Frontal cortex (tissue), 4 donors: ENCODE measurements around the gene TMEM131. TPM values are rescaled to one million over a fixed set of nuclear protein-coding genes. Genes with fewer than 3 reads are reported as not detected.
"Not testable (repeated sequence)": the region's sequence is repeated elsewhere in the genome, so short reads cannot be mapped to it uniquely, and the experiment has no call there.

ENCODE experiments used
- DNase-seq, 2 donors: peaks; one replicate each; pipeline ENCODE4 v3.0.0; 2012; ENCODE audit warnings: low spot score in 2 of 2
- FAIRE-seq: peaks from 2 replicates; lab custom pipeline; 2012; peaks lifted over from hg19 to GRCh38; lab: Jason Lieb, UNC
- total RNA-seq: library from RNA; depleted of rRNA; stranded (reverse); fragments of >200 nt; gene quantifications from one replicate; pipeline ENCODE4 v1.2.3, GENCODE V29; 2014
- donor health status: control.
- donor health status: control.
- donor health status: control.

The TMEM131 gene, protein sequence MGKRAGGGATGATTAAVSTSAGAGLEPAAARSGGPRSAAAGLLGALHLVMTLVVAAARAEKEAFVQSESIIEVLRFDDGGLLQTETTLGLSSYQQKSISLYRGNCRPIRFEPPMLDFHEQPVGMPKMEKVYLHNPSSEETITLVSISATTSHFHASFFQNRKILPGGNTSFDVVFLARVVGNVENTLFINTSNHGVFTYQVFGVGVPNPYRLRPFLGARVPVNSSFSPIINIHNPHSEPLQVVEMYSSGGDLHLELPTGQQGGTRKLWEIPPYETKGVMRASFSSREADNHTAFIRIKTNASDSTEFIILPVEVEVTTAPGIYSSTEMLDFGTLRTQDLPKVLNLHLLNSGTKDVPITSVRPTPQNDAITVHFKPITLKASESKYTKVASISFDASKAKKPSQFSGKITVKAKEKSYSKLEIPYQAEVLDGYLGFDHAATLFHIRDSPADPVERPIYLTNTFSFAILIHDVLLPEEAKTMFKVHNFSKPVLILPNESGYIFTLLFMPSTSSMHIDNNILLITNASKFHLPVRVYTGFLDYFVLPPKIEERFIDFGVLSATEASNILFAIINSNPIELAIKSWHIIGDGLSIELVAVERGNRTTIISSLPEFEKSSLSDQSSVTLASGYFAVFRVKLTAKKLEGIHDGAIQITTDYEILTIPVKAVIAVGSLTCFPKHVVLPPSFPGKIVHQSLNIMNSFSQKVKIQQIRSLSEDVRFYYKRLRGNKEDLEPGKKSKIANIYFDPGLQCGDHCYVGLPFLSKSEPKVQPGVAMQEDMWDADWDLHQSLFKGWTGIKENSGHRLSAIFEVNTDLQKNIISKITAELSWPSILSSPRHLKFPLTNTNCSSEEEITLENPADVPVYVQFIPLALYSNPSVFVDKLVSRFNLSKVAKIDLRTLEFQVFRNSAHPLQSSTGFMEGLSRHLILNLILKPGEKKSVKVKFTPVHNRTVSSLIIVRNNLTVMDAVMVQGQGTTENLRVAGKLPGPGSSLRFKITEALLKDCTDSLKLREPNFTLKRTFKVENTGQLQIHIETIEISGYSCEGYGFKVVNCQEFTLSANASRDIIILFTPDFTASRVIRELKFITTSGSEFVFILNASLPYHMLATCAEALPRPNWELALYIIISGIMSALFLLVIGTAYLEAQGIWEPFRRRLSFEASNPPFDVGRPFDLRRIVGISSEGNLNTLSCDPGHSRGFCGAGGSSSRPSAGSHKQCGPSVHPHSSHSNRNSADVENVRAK (N-terminal part only)
- total RNA-seq, result 30.2 TPM

DNA sequence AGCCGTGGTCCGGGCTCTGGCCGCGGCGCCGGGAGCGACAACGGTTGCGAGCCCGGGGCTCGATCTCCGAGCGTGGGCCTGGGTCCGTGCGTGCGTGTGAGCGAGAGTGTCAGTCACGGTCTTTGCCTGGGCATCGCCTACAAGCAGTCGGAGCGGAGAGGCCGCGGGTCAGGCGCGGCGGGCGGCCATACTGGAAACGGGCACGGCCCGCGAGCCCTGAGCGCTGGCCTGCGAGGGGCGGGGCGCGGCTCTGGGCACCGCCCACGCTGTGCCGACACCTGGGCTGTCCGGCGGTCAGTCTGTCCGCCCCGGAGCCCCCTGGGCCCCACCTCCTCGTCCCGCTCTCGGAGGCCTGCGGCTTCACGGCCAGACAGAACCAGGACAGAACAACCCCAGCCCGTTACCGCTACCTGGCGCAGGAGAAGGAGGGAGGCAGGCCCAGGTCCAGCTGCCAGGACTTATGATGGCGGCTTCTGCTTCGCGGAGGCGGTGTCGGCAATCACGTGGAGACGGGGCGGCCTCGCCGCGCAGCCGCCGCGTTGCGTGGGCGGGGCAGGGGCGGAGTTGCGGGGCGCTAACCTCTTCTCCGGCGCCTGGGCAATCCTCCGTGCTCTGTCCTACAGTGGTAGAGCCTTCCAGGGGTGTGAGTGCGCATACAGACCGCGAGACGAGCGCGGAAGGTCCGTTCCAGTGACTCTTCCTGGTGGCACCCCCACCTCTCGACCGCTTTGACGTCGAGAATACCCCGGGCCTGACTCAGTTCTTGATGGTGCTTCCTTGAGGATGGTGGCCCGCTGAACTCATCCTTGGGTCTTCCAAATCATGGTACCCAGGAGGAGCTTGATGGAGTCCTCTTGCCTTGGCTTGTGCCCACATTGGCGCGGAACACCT, at the start of gene TMEM131:
TSS of gene TMEM131 (minus strand) at position 215 of the 891 bp plus-strand sequence. CDS start 286 bp downstream, outside the sequence.
- peak; percentile 93 to 95 for DNase-seq
- no peak for FAIRE-seq

DNA sequence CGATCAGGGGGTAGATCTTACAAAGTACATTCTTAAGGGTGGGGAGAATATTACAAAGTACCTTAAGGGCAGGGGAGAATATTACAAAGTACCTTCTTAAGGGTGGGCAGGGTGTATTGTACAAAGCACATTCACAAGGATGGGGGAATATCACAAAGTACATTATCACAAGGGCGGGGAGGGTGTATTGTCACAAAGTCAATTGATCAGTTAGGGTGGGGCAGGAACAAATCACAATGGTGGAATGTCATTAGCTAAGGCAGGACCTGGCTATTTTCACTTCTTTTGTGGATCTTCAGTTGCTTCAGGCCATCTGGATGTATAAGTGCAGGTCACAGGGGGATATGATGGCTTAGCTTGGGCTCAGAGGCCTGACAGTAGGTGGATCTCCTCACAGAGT, 49.0 kb upstream of the TMEM131 start:
- not testable (repeated sequence) for DNase-seq, FAIRE-seq

GRCh38 chr2:98043101-98043500, 47.4 kb upstream of the TMEM131 start:
- DNase-seq (no peak), FAIRE-seq (no peak)

GRCh38 chr2:98040331-98040939, 44.7 kb upstream of the TMEM131 start:
- no peak for DNase-seq
- FAIRE-seq, result no peak

- no peak for DNase-seq
- FAIRE-seq, result no peak
Measured at GRCh38 chr2:98039085-98039756, 43.5 kb upstream of the TMEM131 start.

DNA sequence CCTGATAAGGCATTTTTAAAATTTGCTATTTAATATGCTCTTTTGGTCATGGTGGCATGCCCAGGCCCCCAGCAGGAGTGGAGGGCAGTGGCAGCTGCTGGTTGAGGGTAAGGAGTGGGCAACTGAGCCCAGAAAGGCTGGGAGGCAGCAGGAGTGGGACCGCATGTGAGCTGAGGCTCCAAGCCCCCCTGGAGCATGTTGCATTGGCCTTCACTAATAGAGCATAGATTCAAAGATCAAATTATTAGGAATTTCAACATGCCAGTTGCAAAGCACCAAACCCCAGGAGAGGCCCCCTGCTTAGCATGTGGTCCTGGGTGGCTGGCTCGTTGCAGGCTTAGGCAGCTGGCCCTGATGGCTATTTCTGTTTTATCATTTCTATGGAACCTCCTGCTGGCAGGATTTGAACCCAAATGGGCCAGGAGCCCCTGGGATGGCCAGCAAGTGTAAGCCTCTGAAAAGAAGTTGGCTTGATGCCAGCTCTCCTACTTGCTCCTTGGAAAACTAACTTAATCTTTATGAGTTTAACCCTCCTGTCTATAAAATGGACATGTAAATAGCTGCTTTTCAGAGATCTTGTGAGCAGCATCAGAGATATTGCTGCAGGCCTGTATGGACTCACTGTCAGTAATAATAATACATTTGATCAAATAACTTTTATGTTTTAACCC, 42.1 kb upstream of the TMEM131 start:
- DNase-seq, result no peak
- FAIRE-seq, result no peak

DNA sequence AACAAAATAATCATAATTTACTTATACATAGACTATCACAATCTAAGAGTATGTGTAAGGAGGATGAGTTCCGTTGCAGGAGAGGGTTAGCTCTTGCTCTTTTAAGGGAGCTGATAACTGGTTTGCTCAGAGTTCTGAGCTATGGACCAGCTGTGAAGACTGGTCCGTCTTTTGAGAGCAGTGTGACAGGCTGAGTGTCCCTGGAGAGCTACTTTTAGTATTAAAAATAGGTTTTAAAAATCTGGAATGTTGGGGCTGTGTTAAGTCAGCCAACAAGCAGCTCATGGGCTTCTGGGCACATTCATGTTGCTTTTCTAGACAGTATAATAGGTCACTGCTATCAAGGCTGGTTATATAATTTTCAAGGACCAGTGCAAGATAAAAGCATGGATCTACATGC, 41.5 kb upstream of the TMEM131 start:
- DNase-seq (no peak), FAIRE-seq (no peak)

- FAIRE-seq, result no peak
- DNase-seq, result no peak
Measured at GRCh38 chr2:98036349-98037000, 40.7 kb upstream of the TMEM131 start.

DNA sequence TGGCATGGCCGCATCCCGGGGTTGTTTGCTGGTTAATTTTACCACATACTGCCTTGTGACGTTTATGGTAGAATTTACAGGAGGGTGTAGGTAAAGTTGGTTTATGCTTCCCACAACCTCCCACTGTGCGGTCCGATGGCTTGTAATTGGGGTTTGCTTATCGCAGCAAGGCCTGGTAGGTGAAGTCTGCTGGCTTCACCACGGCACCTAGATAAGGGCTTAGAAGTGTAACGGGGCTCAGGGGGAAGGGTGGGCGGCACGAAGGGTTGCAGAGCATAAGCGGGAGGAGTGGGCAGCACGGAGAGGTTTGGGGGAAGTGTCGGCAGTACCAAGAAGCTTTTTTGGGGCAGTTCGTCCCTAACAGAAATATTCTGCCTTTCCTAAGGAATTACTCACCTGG, 39.0 kb upstream of the TMEM131 start:
- DNase-seq (no peak), FAIRE-seq (no peak)

GRCh38 chr2:98032086-98032485, 36.3 kb upstream of the TMEM131 start:
- DNase-seq, result no peak
- FAIRE-seq, result no peak

GRCh38 chr2:98029718-98030222, 34.0 kb upstream of the TMEM131 start:
- DNase-seq (no peak), FAIRE-seq (no peak)

GRCh38 chr2:98028931-98029717, 33.4 kb upstream of the TMEM131 start:
- FAIRE-seq (no peak), DNase-seq (no peak)

DNA sequence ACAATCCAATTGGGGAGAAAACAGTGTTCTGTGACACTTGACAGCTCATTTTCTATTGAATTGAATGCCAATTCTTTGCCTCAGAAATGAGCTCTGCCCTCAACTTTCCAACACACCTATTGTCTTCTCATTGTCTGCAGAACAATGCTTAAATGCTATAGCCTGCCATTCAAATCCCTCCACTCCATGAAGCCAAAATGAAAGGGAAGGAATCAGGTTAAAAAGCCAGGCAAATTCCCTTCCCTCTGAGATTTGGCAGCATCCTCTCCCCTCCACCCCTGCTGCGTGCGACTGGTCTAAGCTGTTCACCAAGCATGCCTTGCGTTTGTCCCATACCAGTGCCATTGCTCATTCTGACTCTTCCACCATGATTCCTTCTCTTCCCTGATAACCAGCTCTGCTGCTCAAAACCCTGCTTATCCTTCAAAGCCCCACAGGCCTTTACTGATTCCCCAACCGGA, 32.4 kb upstream of the TMEM131 start:
- FAIRE-seq (no peak), DNase-seq (no peak)

DNA sequence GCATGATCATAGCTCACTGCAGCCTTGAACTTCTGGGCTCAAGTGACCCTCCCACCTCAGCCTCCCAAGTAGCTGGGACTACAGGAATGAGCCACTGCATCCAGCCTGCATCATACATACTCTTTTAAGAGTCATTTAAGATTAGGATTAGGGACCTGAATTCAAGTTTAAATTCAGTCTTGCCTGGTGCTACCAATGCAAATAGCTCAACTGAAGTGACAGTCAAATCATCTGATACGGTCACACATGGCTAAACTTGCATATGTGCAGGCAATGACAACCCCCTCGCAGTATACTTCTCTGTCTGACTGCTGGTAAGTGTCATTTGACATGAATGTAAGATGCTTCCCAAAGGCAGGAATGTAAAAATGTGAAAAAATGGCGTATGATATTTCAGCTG, 31.8 kb upstream of the TMEM131 start:
- DNase-seq (no peak), FAIRE-seq (no peak)

DNA sequence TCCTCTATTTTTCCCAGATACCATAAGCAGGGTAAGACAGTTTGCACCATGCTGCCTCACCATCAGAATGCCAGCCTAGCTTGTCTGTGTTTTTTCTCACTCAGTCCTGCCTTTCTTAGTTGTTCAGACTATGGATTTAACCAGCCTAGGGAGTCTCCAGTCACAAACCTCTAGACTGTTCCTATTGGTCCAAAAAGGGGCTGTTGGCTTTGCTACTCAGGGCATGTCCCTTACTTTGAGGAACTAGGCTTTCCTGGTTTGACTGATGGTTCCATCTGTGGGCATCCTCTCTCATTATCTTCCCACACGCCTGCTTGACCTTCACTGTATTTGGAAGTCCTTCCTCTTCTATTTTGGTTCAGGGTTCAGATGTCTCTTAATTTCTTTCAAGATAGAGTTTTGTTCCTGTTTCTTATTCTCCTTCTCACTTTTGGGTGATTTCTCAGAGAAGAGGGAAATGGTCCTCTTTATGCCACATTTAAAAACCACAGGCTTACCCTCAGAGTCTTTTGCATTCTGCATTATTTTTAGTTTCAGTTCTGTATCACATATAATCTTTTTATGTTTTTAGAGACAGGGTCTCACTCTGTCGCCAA, 31.3 kb upstream of the TMEM131 start:
- FAIRE-seq (no peak), DNase-seq (peak in 1 of 2 donors; percentile 17)

GRCh38 chr2:98026292-98026691, 30.5 kb upstream of the TMEM131 start:
- no peak for DNase-seq

More at GRCh38 chr2:98026292-98026691, 30.5 kb upstream of the TMEM131 start:
- no peak for FAIRE-seq
